GM18870 (cell line): ENCODE data around the gene DNMT3A.

Source experiments
- ATAC-seq: cut with Tn5 transposase; IDR thresholded peaks from one replicate; pipeline ENCODE4 v1.9.1; 2021; ENCODE audit warnings: moderate library complexity; ENCODE audit not compliant: unreplicated experiment

The DNMT3A gene

GRCh38 chr2:25262288-25262687 lies 79.4 kb downstream of the DNMT3A start:
- ATAC-seq: no peak

- no peak for ATAC-seq
These were observed 82.0 kb downstream of the DNMT3A start for GRCh38 chr2:25259737-25260124.

GRCh38 chr2:25258847-25259736 lies 82.6 kb downstream of the DNMT3A start:
- no peak for ATAC-seq

- ATAC-seq: no peak
These were observed 83.5 kb downstream of the DNMT3A start for GRCh38 chr2:25257931-25258846.

- ATAC-seq: no peak
These were observed 84.6 kb downstream of the DNMT3A start for GRCh38 chr2:25257032-25257552.

- no peak for ATAC-seq
These were observed 85.2 kb downstream of the DNMT3A start for GRCh38 chr2:25256488-25256875.

GRCh38 chr2:25255745-25256487 lies 85.8 kb downstream of the DNMT3A start:
- ATAC-seq: no peak

GRCh38 chr2:25254961-25255360 lies 86.8 kb downstream of the DNMT3A start:
- no peak for ATAC-seq

- ATAC-seq: no peak
These were observed 88.5 kb downstream of the DNMT3A start for GRCh38 chr2:25253153-25253626.

GRCh38 chr2:25252291-25253152 lies 89.2 kb downstream of the DNMT3A start:
- no peak for ATAC-seq

- ATAC-seq: no peak
These were observed 90.1 kb downstream of the DNMT3A start for GRCh38 chr2:25251422-25252273.

- ATAC-seq: no peak
These were observed 90.7 kb downstream of the DNMT3A start for GRCh38 chr2:25251071-25251421.

GRCh38 chr2:25250331-25251070 lies 91.2 kb downstream of the DNMT3A start:
- ATAC-seq: no peak

- no peak for ATAC-seq
These were observed 91.9 kb downstream of the DNMT3A start for GRCh38 chr2:25249785-25250184.

- no peak for ATAC-seq
These were observed 93.8 kb downstream of the DNMT3A start for GRCh38 chr2:25247792-25248512.

GRCh38 chr2:25246558-25247290 lies 95.0 kb downstream of the DNMT3A start:
- no peak for ATAC-seq

GRCh38 chr2:25246001-25246400 lies 95.7 kb downstream of the DNMT3A start:
- no peak for ATAC-seq
